ENCODE results near the gene PPP2R5D.

GRCh38 chr6:43020847-43021246 lies 36.5 kb downstream of the PPP2R5D start:
- no peak for TF ChIP-seq CTCF (conservative IDR thresholded peaks at IDR 0.05; ENCODE audit: low read depth, low read length)
- no peak for TF ChIP-seq POLR2A (IDR thresholded peaks at IDR 0.05; ENCODE audit: low read depth, low read length)
- TF ChIP-seq MAFK (IDR thresholded peaks at IDR 0.05; ENCODE audit: low read depth, low read length): no peak
- TF ChIP-seq ELK1 (IDR thresholded peaks at IDR 0.05; ENCODE audit: borderline replicate concordance, low read depth, low read length): no peak
- no peak for TF ChIP-seq USF2 (IDR thresholded peaks at IDR 0.05; ENCODE audit: low read depth, low read length)

Data from IMR-90 (cell line).